NCI-H524 (cell line): ENCODE results near the gene PARD6B.
"Not testable (repeated sequence)": the region's sequence is repeated elsewhere in the genome, so short reads cannot be mapped to it uniquely, and the experiment has no call there.

Experiments
- DNase-seq, 2 experiments: peaks; one replicate each; lab custom pipeline; 2025; lab: John Stamatoyannopoulos, UW

Gene PARD6B

GRCh38 chr20:50746138-50746940, 15.0 kb downstream of the PARD6B start:
- DNase-seq = no peak

- DNase-seq = no peak
These were observed 15.9 kb downstream of the PARD6B start for GRCh38 chr20:50747275-50747674.

GRCh38 chr20:50750145-50750671, 18.8 kb downstream of the PARD6B start:
- no peak for DNase-seq

- no peak for DNase-seq
These were observed 21.8 kb downstream of the PARD6B start for GRCh38 chr20:50753152-50753551.

GRCh38 chr20:50754420-50754819, 23.0 kb downstream of the PARD6B start:
- DNase-seq = no peak

GRCh38 chr20:50756447-50756846, 25.1 kb downstream of the PARD6B start:
- DNase-seq = no peak

- no peak for DNase-seq
These were observed 27.1 kb downstream of the PARD6B start for GRCh38 chr20:50758469-50758868.

GRCh38 chr20:50758992-50759391, 27.6 kb downstream of the PARD6B start:
- DNase-seq = no peak

GRCh38 chr20:50759678-50760077, 28.3 kb downstream of the PARD6B start:
- DNase-seq = no peak

GRCh38 chr20:50762045-50762422, 30.7 kb downstream of the PARD6B start:
- no peak for DNase-seq

GRCh38 chr20:50762435-50763220, 31.2 kb downstream of the PARD6B start:
- no peak for DNase-seq

- not testable (repeated sequence) for DNase-seq
These were observed 32.4 kb downstream of the PARD6B start for GRCh38 chr20:50763550-50764458.

- not testable (repeated sequence) for DNase-seq
These were observed 33.9 kb downstream of the PARD6B start for GRCh38 chr20:50765251-50765650.

GRCh38 chr20:50765674-50766073, 34.3 kb downstream of the PARD6B start:
- no peak for DNase-seq

- DNase-seq = peak; percentile 31 to 64
These were observed 35.8 kb downstream of the PARD6B start for GRCh38 chr20:50766955-50767809.

- not testable (repeated sequence) for DNase-seq
These were observed 37.6 kb downstream of the PARD6B start for GRCh38 chr20:50768991-50769390.

- not testable (repeated sequence) for DNase-seq
These were observed 38.2 kb downstream of the PARD6B start for GRCh38 chr20:50769551-50770085.

- DNase-seq = not testable (repeated sequence)
These were observed 40.2 kb downstream of the PARD6B start for GRCh38 chr20:50771419-50772080.

- DNase-seq = no peak
These were observed 41.2 kb downstream of the PARD6B start for GRCh38 chr20:50772420-50773185.
